GM23338 (cell line): ENCODE data around the gene ADGRV1. TPM values are rescaled to one million over a fixed set of nuclear protein-coding genes. Genes with fewer than 3 reads are reported as not detected.

Experiments
- EZH2 ChIP-seq: fragments of 200-600 bp; sonication (generic); IDR thresholded peaks from one replicate; pipeline ENCODE4 v1.8.0; 2017; ENCODE audit warnings: antibody characterized with exemption, mild to moderate bottlenecking, low read depth; ENCODE audit not compliant: unreplicated experiment
- NANOG ChIP-seq: IDR thresholded peaks from 2 replicates; pipeline ENCODE4 v1.6.1; 2016; ENCODE audit warnings: antibody characterized with exemption, borderline replicate concordance
- polyA plus RNA-seq: library from polyadenylated mRNA; unstranded; fragments of >200 nt; fragmentation: Nextera tagmentation; extraction: Ambion mirVana; gene quantifications from 2 replicates; pipeline ENCODE4 v1.2.1, GENCODE V29; 2016
- total RNA-seq: library from RNA; depleted of rRNA; stranded (reverse); fragments of >200 nt; shearing (Covaris generic); gene quantifications from 2 replicates; pipeline ENCODE4 v1.2.3, GENCODE V29; 2014
- TF ChIP-seq, protein P1 (sequence below): fragments of 250-450 bp; sonication (Bioruptor Pico); IDR thresholded peaks from 2 replicates; pipeline ENCODE4 v1.5.0; 2020; ENCODE audit warnings: mild to moderate bottlenecking, moderate library complexity
- TF ChIP-seq, protein P2 (sequence below), 2 experiments: fragments of 200-600 bp in 1 of 2; sonication (generic) in 1 of 2; conservative IDR thresholded peaks; 2 replicates each; pipeline versions ENCODE4 v1.5.1 to v1.6.1; 2016 to 2017; ENCODE audit warnings: antibody characterized with exemption in 2 of 2, low read depth in 2 of 2, mild to moderate bottlenecking in 2 of 2, moderate library complexity in 1 of 2
- TF ChIP-seq, protein P3 (sequence below): IDR thresholded peaks from 2 replicates; pipeline ENCODE4 v1.6.1; 2016; ENCODE audit warnings: antibody characterized with exemption

ADGRV1 gene
- total and polyA plus RNA-seq, 2 experiments from 2014 or later, result 46.1 to 149 TPM

DNA sequence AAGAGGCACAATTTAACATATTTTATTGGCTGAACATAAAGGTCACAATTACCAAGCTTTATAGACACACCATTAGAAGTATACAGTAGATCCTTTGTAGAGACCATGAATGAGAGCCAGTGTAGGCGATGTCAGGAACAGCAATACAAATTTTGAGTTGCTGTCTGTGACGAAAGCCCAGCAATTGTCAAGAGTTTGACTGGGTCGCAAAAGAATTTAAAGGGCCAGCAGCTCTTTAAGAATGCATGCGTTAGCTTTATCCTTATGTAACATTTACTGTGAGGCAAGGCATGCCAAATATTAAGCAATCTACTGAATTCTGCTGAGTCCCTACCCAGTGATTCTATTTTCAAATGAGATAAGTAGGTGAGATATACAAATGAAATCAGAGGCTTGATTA lies 587.6 kb downstream of the ADGRV1 start (continued):
- TF ChIP-seq, protein P1, sequence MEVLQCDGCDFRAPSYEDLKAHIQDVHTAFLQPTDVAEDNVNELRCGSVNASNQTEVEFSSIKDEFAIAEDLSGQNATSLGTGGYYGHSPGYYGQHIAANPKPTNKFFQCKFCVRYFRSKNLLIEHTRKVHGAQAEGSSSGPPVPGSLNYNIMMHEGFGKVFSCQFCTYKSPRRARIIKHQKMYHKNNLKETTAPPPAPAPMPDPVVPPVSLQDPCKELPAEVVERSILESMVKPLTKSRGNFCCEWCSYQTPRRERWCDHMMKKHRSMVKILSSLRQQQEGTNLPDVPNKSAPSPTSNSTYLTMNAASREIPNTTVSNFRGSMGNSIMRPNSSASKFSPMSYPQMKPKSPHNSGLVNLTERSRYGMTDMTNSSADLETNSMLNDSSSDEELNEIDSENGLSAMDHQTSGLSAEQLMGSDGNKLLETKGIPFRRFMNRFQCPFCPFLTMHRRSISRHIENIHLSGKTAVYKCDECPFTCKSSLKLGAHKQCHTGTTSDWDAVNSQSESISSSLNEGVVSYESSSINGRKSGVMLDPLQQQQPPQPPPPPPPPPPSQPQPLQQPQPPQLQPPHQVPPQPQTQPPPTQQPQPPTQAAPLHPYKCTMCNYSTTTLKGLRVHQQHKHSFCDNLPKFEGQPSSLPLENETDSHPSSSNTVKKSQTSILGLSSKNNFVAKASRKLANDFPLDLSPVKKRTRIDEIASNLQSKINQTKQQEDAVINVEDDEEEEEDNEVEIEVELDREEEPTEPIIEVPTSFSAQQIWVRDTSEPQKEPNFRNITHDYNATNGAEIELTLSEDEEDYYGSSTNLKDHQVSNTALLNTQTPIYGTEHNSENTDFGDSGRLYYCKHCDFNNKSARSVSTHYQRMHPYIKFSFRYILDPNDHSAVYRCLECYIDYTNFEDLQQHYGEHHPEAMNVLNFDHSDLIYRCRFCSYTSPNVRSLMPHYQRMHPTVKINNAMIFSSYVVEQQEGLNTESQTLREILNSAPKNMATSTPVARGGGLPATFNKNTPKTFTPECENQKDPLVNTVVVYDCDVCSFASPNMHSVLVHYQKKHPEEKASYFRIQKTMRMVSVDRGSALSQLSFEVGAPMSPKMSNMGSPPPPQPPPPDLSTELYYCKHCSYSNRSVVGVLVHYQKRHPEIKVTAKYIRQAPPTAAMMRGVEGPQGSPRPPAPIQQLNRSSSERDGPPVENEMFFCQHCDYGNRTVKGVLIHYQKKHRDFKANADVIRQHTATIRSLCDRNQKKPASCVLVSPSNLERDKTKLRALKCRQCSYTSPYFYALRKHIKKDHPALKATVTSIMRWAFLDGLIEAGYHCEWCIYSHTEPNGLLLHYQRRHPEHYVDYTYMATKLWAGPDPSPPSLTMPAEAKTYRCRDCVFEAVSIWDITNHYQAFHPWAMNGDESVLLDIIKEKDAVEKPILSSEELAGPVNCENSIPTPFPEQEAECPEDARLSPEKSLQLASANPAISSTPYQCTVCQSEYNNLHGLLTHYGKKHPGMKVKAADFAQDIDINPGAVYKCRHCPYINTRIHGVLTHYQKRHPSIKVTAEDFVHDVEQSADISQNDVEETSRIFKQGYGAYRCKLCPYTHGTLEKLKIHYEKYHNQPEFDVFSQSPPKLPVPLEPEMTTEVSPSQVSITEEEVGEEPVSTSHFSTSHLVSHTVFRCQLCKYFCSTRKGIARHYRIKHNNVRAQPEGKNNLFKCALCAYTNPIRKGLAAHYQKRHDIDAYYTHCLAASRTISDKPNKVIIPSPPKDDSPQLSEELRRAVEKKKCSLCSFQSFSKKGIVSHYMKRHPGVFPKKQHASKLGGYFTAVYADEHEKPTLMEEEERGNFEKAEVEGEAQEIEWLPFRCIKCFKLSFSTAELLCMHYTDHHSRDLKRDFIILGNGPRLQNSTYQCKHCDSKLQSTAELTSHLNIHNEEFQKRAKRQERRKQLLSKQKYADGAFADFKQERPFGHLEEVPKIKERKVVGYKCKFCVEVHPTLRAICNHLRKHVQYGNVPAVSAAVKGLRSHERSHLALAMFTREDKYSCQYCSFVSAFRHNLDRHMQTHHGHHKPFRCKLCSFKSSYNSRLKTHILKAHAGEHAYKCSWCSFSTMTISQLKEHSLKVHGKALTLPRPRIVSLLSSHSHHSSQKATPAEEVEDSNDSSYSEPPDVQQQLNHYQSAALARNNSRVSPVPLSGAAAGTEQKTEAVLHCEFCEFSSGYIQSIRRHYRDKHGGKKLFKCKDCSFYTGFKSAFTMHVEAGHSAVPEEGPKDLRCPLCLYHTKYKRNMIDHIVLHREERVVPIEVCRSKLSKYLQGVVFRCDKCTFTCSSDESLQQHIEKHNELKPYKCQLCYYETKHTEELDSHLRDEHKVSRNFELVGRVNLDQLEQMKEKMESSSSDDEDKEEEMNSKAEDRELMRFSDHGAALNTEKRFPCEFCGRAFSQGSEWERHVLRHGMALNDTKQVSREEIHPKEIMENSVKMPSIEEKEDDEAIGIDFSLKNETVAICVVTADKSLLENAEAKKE (CRISPR knock-in tag), result no peak
- no peak for TF ChIP-seq NANOG
- TF ChIP-seq, protein P2, sequence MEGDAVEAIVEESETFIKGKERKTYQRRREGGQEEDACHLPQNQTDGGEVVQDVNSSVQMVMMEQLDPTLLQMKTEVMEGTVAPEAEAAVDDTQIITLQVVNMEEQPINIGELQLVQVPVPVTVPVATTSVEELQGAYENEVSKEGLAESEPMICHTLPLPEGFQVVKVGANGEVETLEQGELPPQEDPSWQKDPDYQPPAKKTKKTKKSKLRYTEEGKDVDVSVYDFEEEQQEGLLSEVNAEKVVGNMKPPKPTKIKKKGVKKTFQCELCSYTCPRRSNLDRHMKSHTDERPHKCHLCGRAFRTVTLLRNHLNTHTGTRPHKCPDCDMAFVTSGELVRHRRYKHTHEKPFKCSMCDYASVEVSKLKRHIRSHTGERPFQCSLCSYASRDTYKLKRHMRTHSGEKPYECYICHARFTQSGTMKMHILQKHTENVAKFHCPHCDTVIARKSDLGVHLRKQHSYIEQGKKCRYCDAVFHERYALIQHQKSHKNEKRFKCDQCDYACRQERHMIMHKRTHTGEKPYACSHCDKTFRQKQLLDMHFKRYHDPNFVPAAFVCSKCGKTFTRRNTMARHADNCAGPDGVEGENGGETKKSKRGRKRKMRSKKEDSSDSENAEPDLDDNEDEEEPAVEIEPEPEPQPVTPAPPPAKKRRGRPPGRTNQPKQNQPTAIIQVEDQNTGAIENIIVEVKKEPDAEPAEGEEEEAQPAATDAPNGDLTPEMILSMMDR (conservative IDR thresholded peaks at IDR 0.05; ENCODE audit: low read depth in 2 of 2), result no peak
- TF ChIP-seq, protein P3, sequence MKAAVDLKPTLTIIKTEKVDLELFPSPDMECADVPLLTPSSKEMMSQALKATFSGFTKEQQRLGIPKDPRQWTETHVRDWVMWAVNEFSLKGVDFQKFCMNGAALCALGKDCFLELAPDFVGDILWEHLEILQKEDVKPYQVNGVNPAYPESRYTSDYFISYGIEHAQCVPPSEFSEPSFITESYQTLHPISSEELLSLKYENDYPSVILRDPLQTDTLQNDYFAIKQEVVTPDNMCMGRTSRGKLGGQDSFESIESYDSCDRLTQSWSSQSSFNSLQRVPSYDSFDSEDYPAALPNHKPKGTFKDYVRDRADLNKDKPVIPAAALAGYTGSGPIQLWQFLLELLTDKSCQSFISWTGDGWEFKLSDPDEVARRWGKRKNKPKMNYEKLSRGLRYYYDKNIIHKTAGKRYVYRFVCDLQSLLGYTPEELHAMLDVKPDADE, result no peak
- no peak for TF ChIP-seq EZH2
